Ovary (tissue), 9 donors: ENCODE data around the gene ENOX2. TPM values are rescaled to one million over a fixed set of nuclear protein-coding genes. Genes with fewer than 3 reads are reported as not detected.

Experiments
- DNase-seq, 5 donors: peaks; one replicate each; pipeline ENCODE4 v3.0.0-alpha.2; 2019 to 2020
- H3K27ac ChIP-seq, 2 donors: fragments of 200-600 bp; one replicate each; pipeline versions ENCODE4 v1.5.1 to v1.8.0; 2019 to 2022
- H3K27me3 ChIP-seq: fragments of 200-600 bp; one replicate; pipeline ENCODE4 v1.8.0; 2022
- H3K36me3 ChIP-seq: fragments of 200-600 bp; sonication (generic); one replicate; pipeline ENCODE4 v1.5.1; 2019
- H3K4me1 ChIP-seq: one replicate; pipeline ENCODE4 v1.8.1; 2013; ENCODE audit warnings: mild to moderate bottlenecking, moderate library complexity; ENCODE audit not compliant: insufficient read depth
- H3K4me3 ChIP-seq: fragments of 200-600 bp; sonication (generic); one replicate; pipeline ENCODE4 v1.5.1; 2017
- H3K9me3 ChIP-seq, 2 donors: fragments of 200-600 bp in 1 of 2; sonication (generic) in 1 of 2; one replicate each; pipeline versions ENCODE4 v1.5.1 to v1.8.1; 2013 to 2019; ENCODE audit warnings: mild to moderate bottlenecking in 1 of 2, moderate library complexity in 1 of 2
- EP300 ChIP-seq: sonication (generic); formaldehyde crosslinking; IDR thresholded peaks from one replicate; pipeline ENCODE4 v1.6.1; 2017; ENCODE audit warnings: antibody characterized with exemption
- POLR2A ChIP-seq: fragments of 450-650 bp; IDR thresholded peaks from one replicate; pipeline ENCODE4 v1.6.1; 2017; ENCODE audit warnings: antibody characterized with exemption, mild to moderate bottlenecking, moderate library complexity
- WGBS, 3 donors: extraction: QIAGEN DNeasy Blood & Tissue Kit in 1 of 3; methylation state at CpG; one replicate each; pipeline versions ENCODE4 v1.1.5 to v1.1.7; 2013 to 2017; 5-methylcytosine and 5-hydroxymethylcytosine counted together
- intact Hi-C, 4 donors: fragments of 100-400 bp; cut with DNase I; formaldehyde crosslinking; loops; one replicate each; pipeline versions ENCODE4 v1.11.0 to v1.15.1; 2022 to 2023
- polyA plus RNA-seq, 2 donors: library from polyadenylated mRNA; stranded (reverse); fragments of 200-250 nt in 1 of 2; fragments of 350-450 nt in 1 of 2; fragmentation: Illumina TruSeq in 1 of 2; extraction: RNeasy Lipid Tissue Mini Kit (QIAGEN cat#74804) in 1 of 2; gene quantifications; one replicate each; pipeline ENCODE4 v1.2.3, GENCODE V29; 2013 to 2014
- total RNA-seq, 7 donors: library from RNA; depleted of rRNA in 2 of 7; stranded (reverse); fragments of >200 nt in 2 of 7; fragmentation: NEBNext Ultra II Directional in 3 of 7; extraction: Animal tissue kit (Norgen Biotek cat#: 25700) in 3 of 7; gene quantifications; one replicate each; pipeline versions ENCODE4 v1.1.0 to v1.2.4, GENCODE V29; 2016 to 2023
- TF ChIP-seq, protein P1 (sequence below), 3 donors: fragments of 450-650 bp in 2 of 3; fragments of 200-600 bp in 1 of 3; IDR thresholded peaks; one replicate each; pipeline versions ENCODE4 v1.5.1 to v1.8.0; 2016 to 2022; ENCODE audit warnings: antibody characterized with exemption in 3 of 3, mild to moderate bottlenecking in 1 of 3
- donor health status: DM: no; HTN: no; CAD: no; lungs with moderate emphysema.
- donor health status: DM: no; HTN: no; CAD: no.
- donor health status: Bipolar disorder and iron deficiency.
- donor health status: DM: yes; HTN: yes; CAD: no.
- donor health status: DM: no; HTN: no; CAD: no.
- donor health status: DM: yes; HTN: yes; CAD: no.

ENOX2 gene
- total and polyA plus RNA-seq, 9 donors, result 5.4 to 17.8 (median 13.1) TPM

DNA sequence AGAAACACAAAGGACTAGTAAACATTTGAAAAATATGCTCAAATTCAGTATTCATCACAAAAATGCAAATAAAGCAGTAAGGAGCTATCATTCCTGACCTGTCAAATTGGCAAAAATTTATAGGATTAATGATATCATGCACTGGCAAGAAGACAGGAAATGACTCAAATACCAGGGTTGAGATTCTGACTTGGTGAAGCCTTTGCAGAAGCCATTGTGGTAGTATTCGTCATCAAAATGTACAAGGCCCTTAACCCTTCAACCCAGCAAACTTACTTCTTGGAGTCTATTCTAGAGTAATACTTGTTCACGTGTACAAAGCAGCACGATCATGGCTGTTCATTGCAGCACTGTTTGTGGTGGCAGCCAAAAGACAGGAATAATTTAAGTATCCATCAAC, 132.4 kb downstream of the ENOX2 start:
- Histone ChIP-seq H3K4me1 (no peaks in the 10 kb centered on the region), H3K27me3 (no peaks in the 10 kb centered on the region)
- intact Hi-C loops, result loop anchor here in 1 of 4 donors (10.0 kb wide), 1 partner anchor 94 kb away; no protein-coding TSS in a partner anchor

DNA sequence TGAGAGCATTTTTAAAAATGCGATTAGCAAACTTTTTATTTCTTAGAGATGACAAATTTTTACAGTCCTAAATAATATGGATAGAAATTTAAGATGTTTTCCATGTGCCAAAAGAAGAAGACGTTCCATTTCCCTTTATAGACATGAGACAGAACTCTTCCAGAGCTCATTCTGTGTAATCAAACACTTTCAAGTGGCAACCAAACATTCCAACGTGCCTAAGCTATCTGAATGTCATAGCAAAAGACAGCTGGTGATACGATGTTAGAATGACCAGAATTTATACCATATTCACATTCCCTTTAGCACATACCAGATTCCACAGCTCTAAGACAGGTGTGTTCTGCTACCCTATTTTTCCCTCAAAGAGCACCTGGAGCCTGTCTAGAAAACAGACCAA, 133.2 kb downstream of the ENOX2 start:
- DNase-seq, result no peak
- Histone ChIP-seq H3K27me3 (no peaks in the 10 kb centered on the region), H3K9me3 (no peaks in the 10 kb centered on the region), H3K36me3 (no peaks in the 10 kb centered on the region), H3K27ac (no peak overlapping the region), H3K4me1 (no peaks in the 10 kb centered on the region), H3K4me3 (no peak overlapping the region)
- TF ChIP-seq EP300 (no peak), POLR2A (no peak)
- TF ChIP-seq, protein P1, sequence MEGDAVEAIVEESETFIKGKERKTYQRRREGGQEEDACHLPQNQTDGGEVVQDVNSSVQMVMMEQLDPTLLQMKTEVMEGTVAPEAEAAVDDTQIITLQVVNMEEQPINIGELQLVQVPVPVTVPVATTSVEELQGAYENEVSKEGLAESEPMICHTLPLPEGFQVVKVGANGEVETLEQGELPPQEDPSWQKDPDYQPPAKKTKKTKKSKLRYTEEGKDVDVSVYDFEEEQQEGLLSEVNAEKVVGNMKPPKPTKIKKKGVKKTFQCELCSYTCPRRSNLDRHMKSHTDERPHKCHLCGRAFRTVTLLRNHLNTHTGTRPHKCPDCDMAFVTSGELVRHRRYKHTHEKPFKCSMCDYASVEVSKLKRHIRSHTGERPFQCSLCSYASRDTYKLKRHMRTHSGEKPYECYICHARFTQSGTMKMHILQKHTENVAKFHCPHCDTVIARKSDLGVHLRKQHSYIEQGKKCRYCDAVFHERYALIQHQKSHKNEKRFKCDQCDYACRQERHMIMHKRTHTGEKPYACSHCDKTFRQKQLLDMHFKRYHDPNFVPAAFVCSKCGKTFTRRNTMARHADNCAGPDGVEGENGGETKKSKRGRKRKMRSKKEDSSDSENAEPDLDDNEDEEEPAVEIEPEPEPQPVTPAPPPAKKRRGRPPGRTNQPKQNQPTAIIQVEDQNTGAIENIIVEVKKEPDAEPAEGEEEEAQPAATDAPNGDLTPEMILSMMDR (IDR thresholded peaks at IDR 0.05), result no peak
- WGBS, 3 donors, result 49 to 59% (median 51%) methylated on average over 4 of the region's 4 CpGs
- intact Hi-C loops, result loop anchor here in 1 of 4 donors (10.0 kb wide), 1 partner anchor 95 kb away; no protein-coding TSS in a partner anchor

More for the DNA sequence above, 132.4 kb downstream of the ENOX2 start:
- 40 to 56% (median 55%) methylated on average over 3 of the region's 3 CpGs for WGBS, 3 donors
- Histone ChIP-seq H3K27ac (no peak overlapping the region), H3K4me3 (no peak overlapping the region), H3K9me3 (no peaks in the 10 kb centered on the region), H3K36me3 (no peaks in the 10 kb centered on the region)
- DNase-seq, result no peak
- TF ChIP-seq, protein P1 (IDR thresholded peaks at IDR 0.05), result no peak
- TF ChIP-seq POLR2A, result no peak

DNA sequence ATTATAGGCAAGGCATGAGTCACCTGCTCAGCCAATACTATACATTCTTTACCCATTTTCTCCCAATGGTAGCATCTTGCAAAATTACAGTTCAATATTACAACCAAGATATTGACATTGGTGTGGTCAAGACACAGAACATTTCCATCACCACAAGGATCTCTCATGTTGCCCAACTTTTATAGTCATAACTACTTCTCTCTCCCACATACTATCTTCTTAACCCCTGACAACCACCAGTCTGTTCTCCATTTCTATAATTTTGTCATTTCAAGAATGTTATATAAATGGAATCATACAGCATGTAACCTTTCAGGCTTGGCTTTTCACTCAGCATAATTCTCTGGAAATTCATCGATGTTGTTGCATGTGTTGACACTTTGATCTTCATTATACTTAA, 144.9 kb downstream of the ENOX2 start:
- no peak overlapping the region for H3K4me3 ChIP-seq
- no peaks in the 10 kb centered on the region for H3K36me3 ChIP-seq
- 82 to 92% (median 86%) methylated on average over 1 of the region's 1 CpG for WGBS, 3 donors
- H3K4me1 ChIP-seq, result no peaks in the 10 kb centered on the region
- H3K27me3 ChIP-seq, result no peaks in the 10 kb centered on the region
- intact Hi-C loops, result no loop called here
- H3K9me3 ChIP-seq, result no peaks in the 10 kb centered on the region
- no peak for TF ChIP-seq POLR2A
- TF ChIP-seq, protein P1 (IDR thresholded peaks at IDR 0.05), result no peak
- no peak overlapping the region for H3K27ac ChIP-seq
- no peak for DNase-seq

DNA sequence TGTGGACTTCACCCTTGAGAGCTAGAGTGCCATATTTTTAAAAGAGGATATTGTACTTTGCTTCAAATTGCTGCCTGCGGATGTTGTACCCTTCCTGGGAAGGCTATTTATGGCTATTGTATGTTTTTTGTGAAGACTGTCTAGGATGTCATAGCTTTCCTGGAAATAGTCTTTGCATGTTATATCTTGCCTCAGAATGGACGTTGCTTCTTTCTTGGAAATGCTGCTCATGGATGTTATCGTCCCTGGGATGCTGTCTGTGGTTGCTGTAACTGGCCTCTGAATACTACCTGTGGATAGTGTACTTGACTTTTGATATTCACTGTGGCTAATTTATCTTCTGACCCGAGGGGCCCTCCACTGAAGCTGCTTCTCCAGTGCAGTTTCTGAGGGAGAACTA, 146.8 kb downstream of the ENOX2 start:
- no peak overlapping the region for H3K4me3 ChIP-seq
- H3K4me1 ChIP-seq, result no peaks in the 10 kb centered on the region
- no peaks in the 10 kb centered on the region for H3K36me3 ChIP-seq
- H3K27me3 ChIP-seq, result no peaks in the 10 kb centered on the region
- TF ChIP-seq POLR2A, result no peak
- TF ChIP-seq EP300, result no peak
- TF ChIP-seq, protein P1 (IDR thresholded peaks at IDR 0.05), result no peak
- H3K27ac ChIP-seq, result no peak overlapping the region
- no peak for DNase-seq
- intact Hi-C loops, result no loop called here
- whole genome bisulfite sequencing, 3 donors, result 60 to 68% (median 64%) methylated on average over 4 of the region's 4 CpGs
- no peaks in the 10 kb centered on the region for H3K9me3 ChIP-seq
